HCT116 (cell line): ENCODE measurements around the gene TRPV4.

Source experiments
- CEBPB ChIP-seq: IDR thresholded peaks from 2 replicates; pipeline ENCODE4 v1.6.1; 2012; ENCODE audit warnings: low read depth
- TF ChIP-seq, protein P1 (sequence below): IDR thresholded peaks from 2 replicates; pipeline ENCODE4 v1.6.1; 2012; ENCODE audit warnings: low read depth
- TF ChIP-seq, protein P2 (sequence below), 3 experiments: fragments of 200-600 bp in 1 of 3; sonication (generic) in 1 of 3; IDR thresholded peaks in 2 of 3; conservative IDR thresholded peaks in 1 of 3; 2 replicates each; pipeline ENCODE4 v1.5.1; 2012 to 2017; ENCODE audit warnings: low read depth in 2 of 3, low read length in 2 of 3, antibody characterized with exemption in 1 of 3, borderline replicate concordance in 1 of 3, control low read depth in 1 of 3, mild to moderate bottlenecking in 1 of 3, mixed read lengths in 1 of 3, mixed run types in 1 of 3, moderate library complexity in 1 of 3; ENCODE audit not compliant: insufficient read depth in 1 of 3

GRCh38 chr12:109817627-109818231 lies 15.5 kb downstream of the TRPV4 start:
- no peak for TF ChIP-seq CEBPB
- TF ChIP-seq, protein P1, sequence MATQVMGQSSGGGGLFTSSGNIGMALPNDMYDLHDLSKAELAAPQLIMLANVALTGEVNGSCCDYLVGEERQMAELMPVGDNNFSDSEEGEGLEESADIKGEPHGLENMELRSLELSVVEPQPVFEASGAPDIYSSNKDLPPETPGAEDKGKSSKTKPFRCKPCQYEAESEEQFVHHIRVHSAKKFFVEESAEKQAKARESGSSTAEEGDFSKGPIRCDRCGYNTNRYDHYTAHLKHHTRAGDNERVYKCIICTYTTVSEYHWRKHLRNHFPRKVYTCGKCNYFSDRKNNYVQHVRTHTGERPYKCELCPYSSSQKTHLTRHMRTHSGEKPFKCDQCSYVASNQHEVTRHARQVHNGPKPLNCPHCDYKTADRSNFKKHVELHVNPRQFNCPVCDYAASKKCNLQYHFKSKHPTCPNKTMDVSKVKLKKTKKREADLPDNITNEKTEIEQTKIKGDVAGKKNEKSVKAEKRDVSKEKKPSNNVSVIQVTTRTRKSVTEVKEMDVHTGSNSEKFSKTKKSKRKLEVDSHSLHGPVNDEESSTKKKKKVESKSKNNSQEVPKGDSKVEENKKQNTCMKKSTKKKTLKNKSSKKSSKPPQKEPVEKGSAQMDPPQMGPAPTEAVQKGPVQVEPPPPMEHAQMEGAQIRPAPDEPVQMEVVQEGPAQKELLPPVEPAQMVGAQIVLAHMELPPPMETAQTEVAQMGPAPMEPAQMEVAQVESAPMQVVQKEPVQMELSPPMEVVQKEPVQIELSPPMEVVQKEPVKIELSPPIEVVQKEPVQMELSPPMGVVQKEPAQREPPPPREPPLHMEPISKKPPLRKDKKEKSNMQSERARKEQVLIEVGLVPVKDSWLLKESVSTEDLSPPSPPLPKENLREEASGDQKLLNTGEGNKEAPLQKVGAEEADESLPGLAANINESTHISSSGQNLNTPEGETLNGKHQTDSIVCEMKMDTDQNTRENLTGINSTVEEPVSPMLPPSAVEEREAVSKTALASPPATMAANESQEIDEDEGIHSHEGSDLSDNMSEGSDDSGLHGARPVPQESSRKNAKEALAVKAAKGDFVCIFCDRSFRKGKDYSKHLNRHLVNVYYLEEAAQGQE = no peak
- TF ChIP-seq, protein P2, sequence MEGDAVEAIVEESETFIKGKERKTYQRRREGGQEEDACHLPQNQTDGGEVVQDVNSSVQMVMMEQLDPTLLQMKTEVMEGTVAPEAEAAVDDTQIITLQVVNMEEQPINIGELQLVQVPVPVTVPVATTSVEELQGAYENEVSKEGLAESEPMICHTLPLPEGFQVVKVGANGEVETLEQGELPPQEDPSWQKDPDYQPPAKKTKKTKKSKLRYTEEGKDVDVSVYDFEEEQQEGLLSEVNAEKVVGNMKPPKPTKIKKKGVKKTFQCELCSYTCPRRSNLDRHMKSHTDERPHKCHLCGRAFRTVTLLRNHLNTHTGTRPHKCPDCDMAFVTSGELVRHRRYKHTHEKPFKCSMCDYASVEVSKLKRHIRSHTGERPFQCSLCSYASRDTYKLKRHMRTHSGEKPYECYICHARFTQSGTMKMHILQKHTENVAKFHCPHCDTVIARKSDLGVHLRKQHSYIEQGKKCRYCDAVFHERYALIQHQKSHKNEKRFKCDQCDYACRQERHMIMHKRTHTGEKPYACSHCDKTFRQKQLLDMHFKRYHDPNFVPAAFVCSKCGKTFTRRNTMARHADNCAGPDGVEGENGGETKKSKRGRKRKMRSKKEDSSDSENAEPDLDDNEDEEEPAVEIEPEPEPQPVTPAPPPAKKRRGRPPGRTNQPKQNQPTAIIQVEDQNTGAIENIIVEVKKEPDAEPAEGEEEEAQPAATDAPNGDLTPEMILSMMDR (IDR thresholded peaks at IDR 0.05 in 2 of 3, conservative IDR thresholded peaks at IDR 0.05 in 1 of 3; ENCODE audit: borderline replicate concordance in 1 of 3, insufficient read depth in 1 of 3, low read depth in 2 of 3, low read length in 2 of 3) = no peak
